Measurements from ENCODE around the gene LRAT. TPM values are rescaled to one million over a fixed set of nuclear protein-coding genes. Genes with fewer than 3 reads are reported as not detected.

LRAT gene
- total and polyA plus RNA-seq, 2 of the 8 experiments (the other 6 are each of a cell fraction or from before 2014, with no cell fraction given), result 4.3 to 10.3 TPM

GRCh38 chr4:154739111-154739510 lies 4.7 kb upstream of the LRAT start (continued):
- TF ChIP-seq SP2 (IDR thresholded peaks at IDR 0.05; ENCODE audit: low read length), result no peak
- no peak for TF ChIP-seq BACH1 (IDR thresholded peaks at IDR 0.05; ENCODE audit: low read length)
- TF ChIP-seq SP1 (IDR thresholded peaks at IDR 0.05; ENCODE audit: low read depth, low read length), result no peak
- TF ChIP-seq RFX5 (IDR thresholded peaks at IDR 0.05; ENCODE audit: borderline replicate concordance, low read depth, low read length), result no peak
- TF ChIP-seq KDM4A (IDR thresholded peaks at IDR 0.05; ENCODE audit: low read depth, low read length, severe bottlenecking), result no peak
- no peak for TF ChIP-seq MAFK (IDR thresholded peaks at IDR 0.05; ENCODE audit: low read depth, low read length)
- TF ChIP-seq SP4 (IDR thresholded peaks at IDR 0.05; ENCODE audit: low read length), result no peak
